DOHH2 (cell line): ENCODE data around the gene TBL3.

Experiments
- H3F3A ChIP-seq: fragments of 200-600 bp; sonication (generic), shearing (Covaris generic); 2 replicates; pipeline ENCODE4 v1.6.0; 2016; ENCODE audit warnings: antibody characterized with exemption, mild to moderate bottlenecking; ENCODE audit not compliant: control insufficient read depth, insufficient read depth
- H3K27ac ChIP-seq: fragments of 200-600 bp; sonication (generic); 2 replicates; pipeline ENCODE4 v1.5.1; 2014; ENCODE audit warnings: low read depth, mild to moderate bottlenecking, low read length, moderate library complexity
- H3K27me3 ChIP-seq: fragments of 200-600 bp; sonication (generic); 2 replicates; pipeline ENCODE4 v1.6.1; 2014; ENCODE audit warnings: mild to moderate bottlenecking, low read length, mixed read lengths; ENCODE audit not compliant: control insufficient read depth
- H3K36me3 ChIP-seq: fragments of 200-600 bp; sonication (generic); 2 replicates; pipeline ENCODE4 v1.6.1; 2014; ENCODE audit warnings: mild to moderate bottlenecking, low read length, moderate library complexity, mixed read lengths; ENCODE audit not compliant: control insufficient read depth
- H3K4me1 ChIP-seq: fragments of 200-600 bp; sonication (generic); 2 replicates; pipeline ENCODE4 v1.6.1; 2014; ENCODE audit warnings: mild to moderate bottlenecking, low read length, mixed read lengths; ENCODE audit not compliant: control insufficient read depth
- H3K4me2 ChIP-seq: fragments of 200-600 bp; sonication (generic); 2 replicates; pipeline ENCODE4 v1.6.0; 2014; ENCODE audit warnings: mild to moderate bottlenecking, low read length, moderate library complexity
- H3K4me3 ChIP-seq: fragments of 200-600 bp; sonication (generic); 2 replicates; pipeline ENCODE4 v1.5.1; 2014; ENCODE audit warnings: mild to moderate bottlenecking, low read length, mixed read lengths
- H3K79me2 ChIP-seq: fragments of 200-600 bp; sonication (generic); 2 replicates; pipeline ENCODE4 v1.6.1; 2014; ENCODE audit warnings: mild to moderate bottlenecking, low read length, mixed read lengths; ENCODE audit not compliant: control insufficient read depth
- H3K9me2 ChIP-seq: fragments of 200-600 bp; sonication (generic); replicated peaks from 2 replicates; pipeline ENCODE4 v1.6.1; 2014; ENCODE audit warnings: mild to moderate bottlenecking, low read length, mixed read lengths; ENCODE audit not compliant: control insufficient read depth
- H3K9me3 ChIP-seq: fragments of 200-600 bp; sonication (generic); 2 replicates; pipeline ENCODE4 v1.6.1; 2014; ENCODE audit warnings: antibody characterized with exemption, low read length, mixed read lengths; ENCODE audit not compliant: control insufficient read depth, insufficient read depth
- H4K20me1 ChIP-seq: fragments of 200-600 bp; sonication (generic); 2 replicates; pipeline ENCODE4 v1.6.0; 2014; ENCODE audit warnings: low read depth, mild to moderate bottlenecking, antibody characterized with exemption, low read length, moderate library complexity; ENCODE audit not compliant: control insufficient read depth, insufficient read depth
- EZH2phosphoT487 ChIP-seq: fragments of 200-600 bp; sonication (generic); IDR thresholded peaks from 2 replicates; pipeline ENCODE4 v1.6.1; 2017; ENCODE audit warnings: borderline replicate concordance, mild to moderate bottlenecking, antibody characterized with exemption, low read length, moderate library complexity, mixed read lengths
- TF ChIP-seq, protein P1 (sequence below): fragments of 200-600 bp; sonication (generic); IDR thresholded peaks from one replicate; pipeline ENCODE4 v1.5.1; 2014; ENCODE audit warnings: antibody characterized with exemption, mild to moderate bottlenecking, low read depth, low read length; ENCODE audit not compliant: poor library complexity, severe bottlenecking

TBL3 gene

DNA sequence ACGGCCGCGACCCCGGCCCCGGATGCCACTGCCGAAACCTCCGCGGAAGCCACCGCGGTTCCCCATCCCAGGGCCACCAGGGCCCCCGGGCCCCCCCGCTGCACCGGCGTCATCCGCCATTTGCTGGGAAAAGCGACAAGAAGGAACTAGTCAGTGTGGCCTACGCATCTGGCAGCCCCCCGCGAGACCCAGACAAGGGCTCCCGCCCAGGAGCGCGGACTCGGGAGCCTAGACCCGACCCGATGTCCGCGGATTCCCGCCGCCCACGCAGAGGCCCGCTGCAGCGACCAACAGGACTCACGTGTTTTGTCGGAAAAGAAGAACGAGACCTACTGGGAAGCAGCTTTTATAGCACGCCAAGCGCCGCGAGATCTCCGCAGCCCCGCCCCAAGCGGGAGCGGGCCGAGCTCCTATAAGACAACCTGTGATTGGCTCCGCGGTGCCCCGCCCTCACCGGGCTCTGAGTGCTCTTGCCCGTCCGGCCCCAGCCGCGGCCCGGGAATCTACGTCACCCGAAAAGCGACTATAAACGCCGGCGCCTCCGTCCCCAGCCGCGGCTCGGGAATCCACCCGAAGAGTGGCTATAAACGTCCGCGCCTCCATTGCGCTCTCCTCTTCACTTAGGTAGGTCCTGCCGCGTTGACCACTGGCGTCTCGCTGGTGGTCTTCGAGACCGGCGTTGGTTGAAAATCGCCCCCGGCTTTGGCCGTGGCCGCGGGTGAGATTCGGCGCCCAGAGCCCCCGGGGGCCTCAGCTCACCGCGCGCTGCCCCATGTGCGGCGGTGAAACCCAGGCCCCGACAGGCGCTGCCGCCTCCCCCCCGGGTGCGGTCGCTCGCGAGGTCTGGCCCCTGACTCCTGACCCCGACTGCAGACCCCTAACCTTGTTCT is 7.1 kb upstream of the TBL3 start, which contains the start of gene RPS2:
Gene RPS2, minus strand, starts transcription at position 321 of the 890 bp plus-strand sequence. Its CDS starts 201 bp downstream, at position 120.
- Histone ChIP-seq H3F3A (peaks cover 43% of the 10 kb centered on the region), H3K36me3 (peaks cover 71% of the 10 kb centered on the region), H3K79me2 (peaks cover 63% of the 10 kb centered on the region), H3K27ac (peak within 1 kb of the TSS; percentile 91), H3K27me3 (no peaks in the 10 kb centered on the region), H3K4me1 (peaks cover 36% of the 10 kb centered on the region), H3K9me3 (no peaks in the 10 kb centered on the region), H3K4me3 (peak within 1 kb of the TSS; percentile 100), H4K20me1 (peaks cover 10% of the 10 kb centered on the region), H3K4me2 (peak within 1 kb of the TSS; percentile 99), H3K9me2 (no peaks in the 10 kb centered on the region)
- TF ChIP-seq, protein P1, sequence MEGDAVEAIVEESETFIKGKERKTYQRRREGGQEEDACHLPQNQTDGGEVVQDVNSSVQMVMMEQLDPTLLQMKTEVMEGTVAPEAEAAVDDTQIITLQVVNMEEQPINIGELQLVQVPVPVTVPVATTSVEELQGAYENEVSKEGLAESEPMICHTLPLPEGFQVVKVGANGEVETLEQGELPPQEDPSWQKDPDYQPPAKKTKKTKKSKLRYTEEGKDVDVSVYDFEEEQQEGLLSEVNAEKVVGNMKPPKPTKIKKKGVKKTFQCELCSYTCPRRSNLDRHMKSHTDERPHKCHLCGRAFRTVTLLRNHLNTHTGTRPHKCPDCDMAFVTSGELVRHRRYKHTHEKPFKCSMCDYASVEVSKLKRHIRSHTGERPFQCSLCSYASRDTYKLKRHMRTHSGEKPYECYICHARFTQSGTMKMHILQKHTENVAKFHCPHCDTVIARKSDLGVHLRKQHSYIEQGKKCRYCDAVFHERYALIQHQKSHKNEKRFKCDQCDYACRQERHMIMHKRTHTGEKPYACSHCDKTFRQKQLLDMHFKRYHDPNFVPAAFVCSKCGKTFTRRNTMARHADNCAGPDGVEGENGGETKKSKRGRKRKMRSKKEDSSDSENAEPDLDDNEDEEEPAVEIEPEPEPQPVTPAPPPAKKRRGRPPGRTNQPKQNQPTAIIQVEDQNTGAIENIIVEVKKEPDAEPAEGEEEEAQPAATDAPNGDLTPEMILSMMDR, result no peak
- no peak for TF ChIP-seq EZH2phosphoT487

DNA sequence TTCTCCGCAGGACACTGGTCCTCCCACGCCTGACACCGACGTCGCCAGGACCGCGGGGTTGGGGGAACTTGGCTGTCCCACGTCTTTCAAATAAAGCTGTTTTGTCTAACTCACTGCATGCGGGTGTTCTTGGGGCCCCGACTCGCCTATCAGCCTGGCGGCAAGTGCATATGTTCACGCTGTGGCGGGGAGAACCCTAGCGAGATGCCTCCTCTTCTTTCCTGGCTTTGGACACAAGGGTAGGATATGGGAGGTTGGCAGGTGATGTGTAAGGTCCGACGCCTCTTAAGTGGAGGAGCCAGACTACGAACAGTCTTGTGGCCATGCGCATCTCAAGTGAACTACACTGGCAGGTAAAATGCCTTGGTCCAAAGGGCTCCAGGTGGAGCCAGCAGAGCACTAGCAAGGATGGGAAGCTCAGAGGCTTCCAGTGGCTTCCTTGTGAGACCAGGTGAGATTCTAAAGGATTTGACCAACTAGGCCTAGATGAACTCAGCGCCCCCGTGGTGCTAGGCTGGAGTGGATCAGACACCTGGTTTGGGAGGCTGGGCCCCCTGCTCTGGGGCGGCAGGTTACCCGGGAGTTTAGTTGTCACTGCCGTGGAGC is 6.4 kb upstream of the TBL3 start:
- TF ChIP-seq, protein P1, result no peak
- TF ChIP-seq EZH2phosphoT487, result no peak
- peaks cover 64% of the 10 kb centered on the region for H3K36me3 ChIP-seq
- H3K79me2 ChIP-seq, result peaks cover 56% of the 10 kb centered on the region
- peaks cover 44% of the 10 kb centered on the region for H3F3A ChIP-seq
- H4K20me1 ChIP-seq, result peaks cover 10% of the 10 kb centered on the region
- H3K27me3 ChIP-seq, result no peaks in the 10 kb centered on the region
- peak overlapping the region; percentile 100 for H3K4me3 ChIP-seq
- H3K27ac ChIP-seq, result peak overlapping the region; percentile 54
- no peaks in the 10 kb centered on the region for H3K9me3 ChIP-seq
- peaks cover 35% of the 10 kb centered on the region for H3K4me1 ChIP-seq
- H3K9me2 ChIP-seq, result no peaks in the 10 kb centered on the region
- H3K4me2 ChIP-seq, result peak overlapping the region; percentile 94

DNA sequence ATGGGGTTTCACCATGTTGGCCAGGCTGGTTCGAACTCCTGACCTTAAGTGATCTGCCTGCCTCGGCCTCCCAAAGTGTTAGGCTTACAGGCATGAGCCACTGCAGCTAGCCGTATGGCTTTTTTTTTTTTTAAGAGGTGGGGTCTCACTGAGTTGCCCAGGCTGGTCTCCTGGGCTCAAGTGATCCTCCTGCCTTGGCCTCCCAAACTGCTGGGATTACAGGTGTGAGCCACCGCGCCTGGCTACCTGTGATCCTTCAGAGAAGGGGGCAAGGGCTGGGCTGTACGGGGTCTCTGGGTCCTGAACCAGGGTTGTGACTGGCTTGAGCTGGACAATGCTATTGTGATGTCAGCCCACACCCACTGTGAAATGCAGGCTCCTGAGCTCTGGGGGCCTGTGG is 5.4 kb upstream of the TBL3 start, which contains the start of gene RNF151:
Gene RNF151, plus strand, starts transcription at position 397 of the 400 bp plus-strand sequence. CDS start 26 bp downstream, outside the sequence.
- Histone ChIP-seq H3K4me1 (peaks cover 35% of the 10 kb centered on the region), H3K9me2 (no peaks in the 10 kb centered on the region), H3K36me3 (peaks cover 57% of the 10 kb centered on the region), H3K4me3 (peak within 1 kb of the TSS; percentile 100), H3K27ac (peak within 1 kb of the TSS; percentile 54; the same call in 1 of the 2 replicates), H4K20me1 (peaks cover 10% of the 10 kb centered on the region), H3K27me3 (no peaks in the 10 kb centered on the region), H3K4me2 (peak within 1 kb of the TSS; percentile 94), H3F3A (peaks cover 35% of the 10 kb centered on the region), H3K9me3 (no peaks in the 10 kb centered on the region), H3K79me2 (peaks cover 58% of the 10 kb centered on the region)
- TF ChIP-seq EZH2phosphoT487, result no peak
- TF ChIP-seq, protein P1, result no peak
